Spleen (tissue), 11 donors: ENCODE data around the gene TCEA2. TPM values are rescaled to one million over a fixed set of nuclear protein-coding genes. Genes with fewer than 3 reads are reported as not detected.

Source experiments
- DNase-seq: peaks from one replicate; pipeline ENCODE4 v3.0.0-alpha.2; 2020
- H3K27ac ChIP-seq, 8 donors: fragments of 200-600 bp; sonication (generic) in 7 of 8; 1 replicate in 4 of 8; 2 replicates in 4 of 8; pipeline versions ENCODE4 v1.5.0 to v1.8.0; 2016 to 2021; ENCODE audit warnings: inconsistent platforms in 4 of 8, mild to moderate bottlenecking in 4 of 8, moderate library complexity in 1 of 8
- H3K27me3 ChIP-seq, 7 donors: fragments of 200-600 bp; sonication (generic) in 6 of 7; replicated peaks in 1 of 7; 1 replicate in 4 of 7; 2 replicates in 3 of 7; pipeline versions ENCODE4 v1.5.0 to v1.8.0; 2016 to 2021; ENCODE audit warnings: inconsistent platforms in 3 of 7, mild to moderate bottlenecking in 1 of 7
- H3K36me3 ChIP-seq, 6 donors: fragments of 200-600 bp; sonication (generic) in 5 of 6; 1 replicate in 4 of 6; 2 replicates in 2 of 6; pipeline versions ENCODE4 v1.5.0 to v1.8.0; 2016 to 2021; ENCODE audit warnings: inconsistent platforms in 2 of 6
- H3K4me1 ChIP-seq, 6 donors: fragments of 200-600 bp; sonication (generic) in 5 of 6; 1 replicate in 3 of 6; 2 replicates in 3 of 6; pipeline versions ENCODE4 v1.5.0 to v1.8.0; 2016 to 2021; ENCODE audit warnings: inconsistent platforms in 3 of 6
- H3K4me3 ChIP-seq, 8 donors: fragments of 200-600 bp; sonication (generic) in 7 of 8; 1 replicate in 4 of 8; 2 replicates in 4 of 8; pipeline versions ENCODE4 v1.5.0 to v1.8.0; 2016 to 2021; ENCODE audit warnings: inconsistent platforms in 4 of 8, mild to moderate bottlenecking in 4 of 8, moderate library complexity in 2 of 8
- H3K9me3 ChIP-seq, 8 donors: fragments of 200-600 bp; sonication (generic) in 7 of 8; 1 replicate in 4 of 8; 2 replicates in 4 of 8; pipeline versions ENCODE4 v1.5.0 to v1.8.0; 2016 to 2021; ENCODE audit warnings: inconsistent platforms in 4 of 8
- POLR2A ChIP-seq, 3 donors: fragments of 450-650 bp; IDR thresholded peaks; one replicate each; pipeline ENCODE4 v1.5.1; 2017; ENCODE audit warnings: antibody characterized with exemption in 3 of 3, mild to moderate bottlenecking in 1 of 3
- POLR2AphosphoS5 ChIP-seq, 3 donors: sonication (generic); formaldehyde crosslinking; IDR thresholded peaks; one replicate each; pipeline ENCODE4 v1.5.1; 2017; ENCODE audit warnings: antibody characterized with exemption in 3 of 3
- WGBS, 5 donors: extraction: QIAGEN DNeasy Blood & Tissue Kit in 3 of 5; methylation state at CpG; one replicate each; pipeline versions ENCODE4 v1.1.5 to v1.1.7; 2013 to 2018; 5-methylcytosine and 5-hydroxymethylcytosine counted together
- intact Hi-C: fragments of 100-400 bp; cut with DNase I; formaldehyde crosslinking; loops from one replicate; pipeline ENCODE4 v1.15.0; 2023; ENCODE audit warnings: low total_unique reads
- polyA plus RNA-seq, 3 donors: library from polyadenylated mRNA; stranded (reverse); fragments of 200-250 nt; gene quantifications; one replicate each; pipeline ENCODE4 v1.2.1, GENCODE V29; 2013
- total RNA-seq, 7 donors: library from RNA; depleted of rRNA in 3 of 7; stranded (reverse); fragments of >200 nt in 3 of 7; fragmentation: NEBNext Ultra II Directional in 4 of 7; extraction: Animal tissue kit (Norgen Biotek cat#: 25700) in 4 of 7; gene quantifications; one replicate each; pipeline versions ENCODE4 v1.1.0 to v1.2.1, GENCODE V29; 2016 to 2021
- TF ChIP-seq, protein P1 (sequence below), 11 experiments: fragments of 200-600 bp in 7 of 11; fragments of 450-650 bp in 4 of 11; sonication (generic) in 4 of 11; IDR thresholded peaks in 8 of 11; conservative IDR thresholded peaks in 3 of 11; 1 replicate in 7 of 11; 2 replicates in 4 of 11; pipeline versions ENCODE4 v1.4.0 to v1.8.0; 2016 to 2021; ENCODE audit warnings: antibody characterized with exemption in 11 of 11, inconsistent platforms in 4 of 11, mild to moderate bottlenecking in 1 of 11
- donor health status: healthy with polysubstance abuse.
- donor health status: DM: no; HTN: no; CAD: no; lungs with moderate emphysema.
- donor health status: DM: no; HTN: no; CAD: no.
- donor health status: Bipolar disorder and iron deficiency.
- donor health status: healthy.
- donor health status: DM: no; HTN: no; CAD: no.
- donor health status: DM: yes; HTN: yes; CAD: no.

Gene TCEA2
- total and polyA plus RNA-seq, 10 donors = 18.6 to 60.8 (median 43.2) TPM

DNA sequence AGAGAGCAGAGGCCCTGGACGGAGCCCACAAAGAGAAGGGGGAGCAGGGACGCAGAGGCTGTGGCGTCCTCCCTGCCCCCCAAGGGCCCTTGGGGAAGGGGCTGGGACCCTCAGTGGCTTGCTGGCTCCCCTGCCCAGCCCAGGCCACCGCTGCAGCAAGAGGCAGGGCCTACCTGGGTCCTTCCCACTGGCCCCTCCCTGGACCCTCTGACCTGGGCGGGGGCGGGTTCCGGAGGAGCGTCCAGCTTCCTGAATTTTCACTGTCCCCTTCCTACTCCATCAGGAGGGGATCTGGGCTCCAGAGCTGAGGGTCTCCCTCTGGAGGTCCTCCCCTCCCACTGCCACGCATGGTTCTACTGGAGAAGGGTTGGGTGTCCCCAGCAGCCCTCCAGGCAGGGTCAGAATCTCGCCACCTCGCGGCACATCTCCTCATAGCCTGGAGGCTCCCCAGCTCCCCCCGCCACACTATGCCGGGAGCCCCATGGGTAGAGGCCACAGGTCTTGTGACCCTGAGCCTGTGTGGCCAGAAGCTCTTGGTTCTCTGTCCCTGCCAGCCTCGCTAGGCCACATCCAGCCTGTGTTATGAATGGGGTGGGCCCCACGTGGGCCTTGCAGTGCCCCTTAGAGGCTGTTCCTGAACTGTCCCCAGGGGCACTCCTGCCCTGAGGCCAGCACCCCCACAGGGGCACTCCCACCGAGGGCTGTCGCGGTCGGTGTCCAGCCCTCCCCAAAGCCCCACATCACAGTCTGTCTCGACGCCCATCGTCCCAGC is 12.6 kb upstream of the TCEA2 start:
- Histone ChIP-seq H3K4me1 (peaks cover 10 to 97% (median 67%) of the 10 kb centered on the region in 6 donors), H3K4me3 (peak overlapping the region in 7 of 8 donors; percentile 0 to 73 (median 44)), H3K36me3 (peaks cover 0 to 15% (median 0%) of the 10 kb centered on the region in 6 donors), H3K27me3 (peaks cover 0 to 95% (median 30%) of the 10 kb centered on the region in 7 donors), H3K27ac (peak overlapping the region; percentile 56 to 91 (median 85)), H3K9me3 (no peaks in the 10 kb centered on the region)
- no peak for DNase-seq
- 42 to 67% (median 54%) methylated on average over 14 to 23 of the region's 23 CpGs for WGBS, 5 donors
- intact Hi-C loops = no loop called here
- no peak for TF ChIP-seq POLR2A (IDR thresholded peaks at IDR 0.05)
- TF ChIP-seq, protein P1, sequence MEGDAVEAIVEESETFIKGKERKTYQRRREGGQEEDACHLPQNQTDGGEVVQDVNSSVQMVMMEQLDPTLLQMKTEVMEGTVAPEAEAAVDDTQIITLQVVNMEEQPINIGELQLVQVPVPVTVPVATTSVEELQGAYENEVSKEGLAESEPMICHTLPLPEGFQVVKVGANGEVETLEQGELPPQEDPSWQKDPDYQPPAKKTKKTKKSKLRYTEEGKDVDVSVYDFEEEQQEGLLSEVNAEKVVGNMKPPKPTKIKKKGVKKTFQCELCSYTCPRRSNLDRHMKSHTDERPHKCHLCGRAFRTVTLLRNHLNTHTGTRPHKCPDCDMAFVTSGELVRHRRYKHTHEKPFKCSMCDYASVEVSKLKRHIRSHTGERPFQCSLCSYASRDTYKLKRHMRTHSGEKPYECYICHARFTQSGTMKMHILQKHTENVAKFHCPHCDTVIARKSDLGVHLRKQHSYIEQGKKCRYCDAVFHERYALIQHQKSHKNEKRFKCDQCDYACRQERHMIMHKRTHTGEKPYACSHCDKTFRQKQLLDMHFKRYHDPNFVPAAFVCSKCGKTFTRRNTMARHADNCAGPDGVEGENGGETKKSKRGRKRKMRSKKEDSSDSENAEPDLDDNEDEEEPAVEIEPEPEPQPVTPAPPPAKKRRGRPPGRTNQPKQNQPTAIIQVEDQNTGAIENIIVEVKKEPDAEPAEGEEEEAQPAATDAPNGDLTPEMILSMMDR (IDR thresholded peaks at IDR 0.05 in 8 of 11, conservative IDR thresholded peaks at IDR 0.05 in 3 of 11) = peak in 1 of 11 experiments; percentile 19
- TF ChIP-seq POLR2AphosphoS5 (IDR thresholded peaks at IDR 0.05) = peak in 2 of 3 donors; percentile 8 to 37

DNA sequence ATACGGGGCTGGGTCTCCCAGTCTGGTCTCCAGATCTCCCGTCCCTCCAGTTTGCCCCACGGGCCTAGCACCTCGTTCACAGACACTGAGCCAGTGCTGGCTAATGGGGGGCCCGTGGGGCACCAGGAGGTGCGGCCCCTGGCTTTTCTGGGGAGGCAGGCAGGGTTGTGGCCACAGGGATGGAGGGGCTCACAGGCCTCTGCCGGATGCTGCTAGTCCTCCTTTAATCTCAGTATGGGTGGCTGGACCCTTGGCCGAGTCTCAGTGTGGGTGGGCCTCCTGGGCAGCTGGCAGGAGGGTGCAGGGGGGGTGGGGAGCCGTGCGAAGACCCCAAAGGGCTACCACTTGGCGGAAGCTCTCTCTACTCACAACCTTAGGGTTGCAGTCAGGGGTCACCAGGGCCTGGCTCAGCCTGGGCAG is 12.0 kb upstream of the TCEA2 start:
- Histone ChIP-seq H3K4me3 (peak overlapping the region in 1 of 8 donors; percentile 73), H3K4me1 (peaks cover 11 to 97% (median 70%) of the 10 kb centered on the region in 6 donors), H3K9me3 (no peaks in the 10 kb centered on the region), H3K27ac (peak overlapping the region; percentile 56 to 91 (median 85)), H3K27me3 (peaks cover 0 to 96% (median 30%) of the 10 kb centered on the region in 7 donors), H3K36me3 (peaks cover 0 to 15% (median 0%) of the 10 kb centered on the region in 6 donors)
- intact Hi-C loops = no loop called here
- 61 to 73% (median 71%) methylated on average over 9 to 11 of the region's 11 CpGs for WGBS, 5 donors
- TF ChIP-seq, protein P1 (IDR thresholded peaks at IDR 0.05 in 8 of 11, conservative IDR thresholded peaks at IDR 0.05 in 3 of 11) = no peak
- TF ChIP-seq POLR2AphosphoS5 (IDR thresholded peaks at IDR 0.05) (no peak), POLR2A (IDR thresholded peaks at IDR 0.05) (no peak)
- no peak for DNase-seq

GRCh38 chr20:64051561-64052325 is 11.3 kb upstream of the TCEA2 start:
- peaks cover 0 to 96% (median 30%) of the 10 kb centered on the region in 7 donors for H3K27me3 ChIP-seq

GRCh38 chr20:64052326-64052722 is 10.7 kb upstream of the TCEA2 start:
- Histone ChIP-seq H3K4me3 (no peak overlapping the region), H3K9me3 (no peaks in the 10 kb centered on the region), H3K27me3 (peaks cover 0 to 96% (median 30%) of the 10 kb centered on the region in 7 donors), H3K36me3 (peaks cover 0 to 13% (median 0%) of the 10 kb centered on the region in 6 donors), H3K4me1 (peaks cover 14 to 97% (median 80%) of the 10 kb centered on the region in 6 donors), H3K27ac (peak overlapping the region; percentile 56 to 91 (median 85))
- 64 to 84% (median 78%) methylated on average over 4 to 10 of the region's 10 CpGs for WGBS, 5 donors
- intact Hi-C loops = no loop called here
- DNase-seq = no peak
- TF ChIP-seq POLR2A (IDR thresholded peaks at IDR 0.05) = no peak
- no peak for TF ChIP-seq POLR2AphosphoS5 (IDR thresholded peaks at IDR 0.05)
- TF ChIP-seq, protein P1 (IDR thresholded peaks at IDR 0.05 in 8 of 11, conservative IDR thresholded peaks at IDR 0.05 in 3 of 11) = no peak

More at GRCh38 chr20:64051561-64052325, 11.3 kb upstream of the TCEA2 start:
- DNase-seq = peak; percentile 87
- intact Hi-C loops = no loop called here
- Histone ChIP-seq H3K4me3 (no peak overlapping the region), H3K36me3 (peaks cover 0 to 15% (median 0%) of the 10 kb centered on the region in 6 donors), H3K4me1 (peaks cover 14 to 97% (median 75%) of the 10 kb centered on the region in 6 donors), H3K9me3 (no peaks in the 10 kb centered on the region), H3K27ac (peak overlapping the region; percentile 56 to 91 (median 85))
- TF ChIP-seq POLR2A (IDR thresholded peaks at IDR 0.05) (no peak), POLR2AphosphoS5 (IDR thresholded peaks at IDR 0.05) (peak; percentile 57 to 85 (median 80))
- WGBS, 5 donors = 60 to 75% (median 69%) methylated on average over 5 to 15 of the region's 15 CpGs
